GM21737 (cell line): ENCODE results near the gene SIK3.

Source experiments
- ATAC-seq: cut with Tn5 transposase; IDR thresholded peaks from one replicate; pipeline ENCODE4 v1.9.1; 2021; ENCODE audit warnings: mild to moderate bottlenecking, moderate library complexity; ENCODE audit not compliant: unreplicated experiment

SIK3 gene

GRCh38 chr11:117011541-117011898 lies 86.7 kb downstream of the SIK3 start:
- ATAC-seq = no peak

- ATAC-seq = no peak
These were observed 87.3 kb downstream of the SIK3 start for GRCh38 chr11:117010808-117011540.

DNA sequence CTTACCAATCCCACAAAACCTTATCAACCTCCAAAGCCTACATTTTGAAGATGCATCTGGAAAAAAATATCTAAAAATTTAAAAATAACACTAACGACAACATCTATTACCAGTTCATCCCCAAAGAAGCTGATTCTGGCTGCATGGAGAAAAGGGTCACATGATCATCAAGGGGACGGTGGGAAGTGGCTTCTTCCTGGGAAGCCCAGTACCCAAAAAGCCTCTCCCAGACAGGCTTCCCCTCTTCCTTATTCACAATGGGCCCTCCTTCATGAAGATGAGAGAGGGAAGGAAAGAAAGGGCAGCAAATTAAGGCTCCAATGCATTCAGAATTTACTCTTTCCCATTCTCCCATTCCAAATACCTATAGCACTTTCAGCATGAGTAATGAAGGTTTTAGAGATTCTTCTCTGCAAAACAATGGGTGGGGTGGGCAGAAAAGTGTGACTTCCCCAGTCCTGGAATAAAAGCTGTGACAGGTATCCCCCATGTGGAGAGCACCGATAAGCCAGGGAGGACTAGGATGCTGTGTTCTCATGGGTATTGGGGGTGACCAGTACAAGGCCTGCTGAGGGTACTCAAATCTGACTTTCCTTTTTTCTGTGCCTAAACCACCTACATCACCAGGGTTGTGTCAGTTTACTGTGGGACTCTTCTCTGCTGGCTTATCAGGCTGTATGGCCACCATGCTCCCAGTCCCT lies 88.2 kb downstream of the SIK3 start:
- no peak for ATAC-seq

GRCh38 chr11:117005758-117006157 lies 92.5 kb downstream of the SIK3 start:
- ATAC-seq = no peak

GRCh38 chr11:117002639-117003299 lies 95.5 kb downstream of the SIK3 start:
- no peak for ATAC-seq

DNA sequence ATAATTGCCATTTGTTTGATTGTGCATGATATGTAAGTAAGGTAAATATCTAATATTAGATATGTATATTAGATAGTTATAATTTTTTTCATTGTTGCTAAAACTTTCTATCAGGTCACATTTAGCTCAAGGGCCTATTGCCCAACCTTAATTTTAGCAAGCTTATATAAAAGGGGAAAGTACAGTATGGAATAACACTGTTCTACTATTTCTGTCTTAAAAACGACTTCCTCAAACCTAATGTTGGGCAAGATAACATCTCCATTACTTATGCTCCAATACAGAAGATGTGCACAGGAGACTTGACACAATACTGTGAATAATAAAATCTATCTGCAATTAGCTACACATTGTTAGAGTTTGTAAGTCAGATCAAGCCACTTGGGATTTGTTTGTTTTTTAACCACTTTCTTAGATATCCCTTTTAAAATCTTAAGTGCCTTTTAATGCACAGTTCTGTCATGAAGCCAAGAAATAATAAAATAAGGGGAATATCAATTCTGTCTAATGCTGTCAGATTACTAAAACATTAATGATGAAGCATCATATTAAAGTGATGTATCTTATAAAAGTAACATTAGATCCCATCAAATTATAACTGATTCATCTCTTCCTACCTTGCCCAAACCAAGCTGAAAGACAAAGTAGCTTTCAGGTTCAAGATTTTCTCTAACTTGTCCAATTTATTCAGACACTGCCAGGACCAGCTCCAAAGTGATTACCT lies 98.1 kb downstream of the SIK3 start:
- ATAC-seq = no peak

DNA sequence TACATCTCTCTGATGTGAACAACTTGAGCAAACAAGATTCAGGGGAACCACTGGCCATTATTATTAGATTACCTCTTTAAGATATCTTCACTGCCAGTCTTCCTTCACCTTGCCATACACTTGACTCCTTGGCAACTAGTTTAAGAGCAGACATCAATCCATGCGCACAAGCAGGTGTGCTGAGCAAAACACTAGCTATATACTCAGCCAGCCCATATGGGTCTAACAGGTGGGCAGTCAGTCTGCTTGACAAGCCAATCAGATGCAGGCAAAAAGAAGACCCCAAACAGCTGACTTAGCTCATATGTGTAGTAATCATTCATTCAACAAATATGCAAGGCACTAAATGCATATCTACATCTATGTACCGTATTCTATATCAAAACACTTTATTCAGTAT lies 101.2 kb downstream of the SIK3 start:
- no peak for ATAC-seq

DNA sequence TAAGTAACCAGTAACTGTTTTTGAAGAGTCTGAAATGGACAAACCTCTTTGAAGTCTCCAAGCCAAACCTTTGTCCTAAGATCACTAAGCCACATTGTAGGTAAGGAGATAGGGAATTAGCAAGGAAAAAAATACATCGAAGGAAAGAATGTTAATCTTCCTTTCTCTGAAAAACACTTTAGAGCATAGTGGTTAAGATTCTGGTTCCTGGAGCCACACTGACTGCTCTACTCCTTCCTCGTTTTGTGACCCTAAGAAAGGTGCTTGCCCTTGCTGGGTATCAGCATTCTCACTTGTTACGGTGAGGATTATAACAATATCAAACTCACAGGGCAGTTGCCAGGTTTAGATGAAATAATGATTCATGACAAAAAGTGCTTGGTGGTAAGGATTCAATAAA lies 104.0 kb downstream of the SIK3 start:
- ATAC-seq = no peak

DNA sequence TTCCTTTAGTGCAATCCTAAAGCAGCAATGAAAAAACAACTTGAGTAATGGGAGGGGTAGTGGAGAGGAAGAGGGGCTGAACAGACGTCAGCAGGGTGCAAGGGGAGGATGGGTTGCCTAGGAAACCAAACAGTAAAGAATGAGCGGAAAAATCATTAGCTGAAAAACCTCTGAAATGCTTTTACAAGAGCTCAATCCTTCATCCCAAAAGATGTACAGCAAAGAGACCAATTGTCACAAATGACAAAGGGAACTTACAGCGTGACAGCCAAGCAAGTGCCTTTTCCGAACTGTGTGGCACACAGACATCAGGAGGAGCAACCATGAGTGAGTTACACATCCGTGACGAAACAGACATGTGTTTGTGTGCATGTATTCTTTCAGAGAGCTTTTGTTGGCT lies 104.6 kb downstream of the SIK3 start:
- no peak for ATAC-seq

DNA sequence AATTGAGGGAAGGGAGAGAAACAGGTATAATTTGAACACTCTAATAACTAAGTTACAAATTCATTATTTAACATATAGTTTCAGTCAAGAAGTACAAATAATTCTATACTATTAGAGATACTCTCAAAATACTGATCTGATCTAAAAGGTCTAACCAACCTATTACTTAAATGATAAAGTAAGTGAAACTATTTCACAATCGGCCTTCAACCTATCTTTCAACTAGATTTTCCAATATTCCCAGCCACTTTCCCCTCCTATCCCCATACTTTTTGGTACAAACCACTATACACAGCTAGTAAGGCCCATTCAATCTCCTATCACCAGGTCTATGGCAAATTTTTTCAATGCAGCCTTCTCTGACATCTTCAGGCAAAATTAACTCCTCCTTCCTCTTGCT lies 106.7 kb downstream of the SIK3 start:
- no peak for ATAC-seq

GRCh38 chr11:116990811-116991210 lies 107.4 kb downstream of the SIK3 start:
- no peak for ATAC-seq

GRCh38 chr11:116990061-116990473 lies 108.2 kb downstream of the SIK3 start:
- ATAC-seq = no peak

- no peak for ATAC-seq
These were observed 109.0 kb downstream of the SIK3 start for GRCh38 chr11:116989184-116989583.

- peak; percentile 79 for ATAC-seq
These were observed 111.6 kb downstream of the SIK3 start for GRCh38 chr11:116986521-116987105.

- no peak for ATAC-seq
These were observed 113.6 kb downstream of the SIK3 start for GRCh38 chr11:116984589-116984988.

DNA sequence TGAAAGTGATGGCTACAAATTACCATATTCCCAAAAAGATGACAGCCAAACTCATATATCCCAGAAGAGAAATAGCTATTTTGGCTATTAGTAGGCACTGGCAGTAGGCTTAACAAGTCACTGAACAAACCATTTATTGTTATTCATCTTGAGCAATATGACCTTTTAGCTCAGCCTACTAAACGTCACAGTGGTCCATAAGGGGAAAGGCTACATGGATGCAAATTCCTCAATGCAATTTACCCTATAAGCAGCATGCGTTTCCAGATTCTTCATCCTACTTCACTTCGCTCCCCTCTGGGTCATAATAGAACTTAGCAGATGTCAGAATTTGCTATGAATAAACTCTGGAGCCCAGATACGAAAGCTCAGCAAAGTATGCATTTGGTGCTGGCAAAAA lies 114.0 kb downstream of the SIK3 start:
- no peak for ATAC-seq

GRCh38 chr11:116981266-116981885 lies 116.9 kb downstream of the SIK3 start:
- ATAC-seq = no peak

DNA sequence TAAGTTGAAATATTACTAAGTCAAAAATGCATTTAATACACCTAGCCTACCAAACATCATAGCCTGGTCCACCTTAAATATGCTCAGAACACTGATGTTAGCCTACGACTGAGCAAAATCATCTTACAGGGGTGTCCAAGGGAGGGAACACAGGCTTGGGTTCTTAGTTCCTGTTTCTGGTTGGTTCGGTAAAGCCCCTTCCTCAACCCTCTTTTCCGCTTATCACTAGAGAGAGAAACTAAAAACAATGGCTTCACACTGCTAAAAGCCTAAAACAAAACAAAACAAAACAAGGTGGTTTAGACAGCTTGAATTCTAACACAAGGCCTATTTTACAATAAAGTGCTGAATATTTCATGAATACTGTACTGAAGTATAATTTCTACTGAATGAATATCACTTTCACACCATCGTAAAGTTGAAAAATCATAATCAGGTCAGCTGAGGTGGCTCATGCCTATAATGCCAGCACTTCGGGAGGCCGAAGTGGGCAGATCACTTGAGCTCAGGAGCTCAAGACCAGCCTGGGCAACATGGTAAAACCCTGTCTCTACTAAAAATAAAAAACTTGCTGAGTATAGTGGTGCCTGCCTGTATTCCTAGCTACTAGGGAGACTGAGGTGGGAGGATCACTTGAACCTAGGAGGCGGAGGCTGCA lies 118.0 kb downstream of the SIK3 start:
- peak; percentile 91 for ATAC-seq

DNA sequence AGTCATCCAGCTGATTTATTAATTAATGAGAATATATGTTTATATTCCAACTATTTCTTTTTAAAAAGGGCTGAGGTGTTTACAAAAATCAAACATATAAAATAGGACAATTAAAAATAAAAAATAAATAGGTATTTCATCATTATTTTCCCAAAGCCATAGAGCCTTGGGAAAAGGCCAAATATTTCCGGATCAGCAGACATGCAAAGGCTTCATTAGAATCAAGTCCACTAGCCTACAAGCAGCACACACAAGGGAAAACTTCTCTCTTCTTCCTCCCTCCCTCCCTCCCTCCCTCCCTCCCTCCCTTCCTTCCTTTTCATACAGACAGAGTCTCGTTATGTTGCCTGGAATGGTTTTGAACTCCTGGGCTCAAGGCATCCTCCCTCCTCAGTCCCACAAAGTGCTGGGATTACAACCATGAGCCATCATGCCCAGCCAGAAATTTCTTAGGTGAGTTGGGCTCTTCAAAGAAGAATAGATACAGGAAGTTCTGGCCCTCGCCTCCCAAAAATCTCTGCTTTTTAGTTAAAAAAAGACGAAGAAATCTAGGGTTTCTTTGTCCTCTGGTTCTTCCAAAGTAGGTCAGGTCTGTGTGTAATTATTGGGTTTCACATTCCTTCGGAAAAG lies 121.2 kb downstream of the SIK3 start:
- ATAC-seq = no peak

- no peak for ATAC-seq
These were observed 122.6 kb downstream of the SIK3 start for GRCh38 chr11:116975661-116976060.
